PC-9 (cell line): ENCODE results near the gene CHAD.

Experiments
- EZH2 ChIP-seq: fragments of 200-600 bp; sonication (generic); IDR thresholded peaks from 2 replicates; pipeline ENCODE4 v1.8.0; 2017; ENCODE audit warnings: antibody characterized with exemption, low read depth
- TF ChIP-seq, protein P1 (sequence below): fragments of 200-600 bp; sonication (generic); conservative IDR thresholded peaks from 2 replicates; pipeline ENCODE4 v1.6.1; 2017; ENCODE audit warnings: mixed run types, antibody characterized with exemption, mild to moderate bottlenecking, moderate library complexity

DNA sequence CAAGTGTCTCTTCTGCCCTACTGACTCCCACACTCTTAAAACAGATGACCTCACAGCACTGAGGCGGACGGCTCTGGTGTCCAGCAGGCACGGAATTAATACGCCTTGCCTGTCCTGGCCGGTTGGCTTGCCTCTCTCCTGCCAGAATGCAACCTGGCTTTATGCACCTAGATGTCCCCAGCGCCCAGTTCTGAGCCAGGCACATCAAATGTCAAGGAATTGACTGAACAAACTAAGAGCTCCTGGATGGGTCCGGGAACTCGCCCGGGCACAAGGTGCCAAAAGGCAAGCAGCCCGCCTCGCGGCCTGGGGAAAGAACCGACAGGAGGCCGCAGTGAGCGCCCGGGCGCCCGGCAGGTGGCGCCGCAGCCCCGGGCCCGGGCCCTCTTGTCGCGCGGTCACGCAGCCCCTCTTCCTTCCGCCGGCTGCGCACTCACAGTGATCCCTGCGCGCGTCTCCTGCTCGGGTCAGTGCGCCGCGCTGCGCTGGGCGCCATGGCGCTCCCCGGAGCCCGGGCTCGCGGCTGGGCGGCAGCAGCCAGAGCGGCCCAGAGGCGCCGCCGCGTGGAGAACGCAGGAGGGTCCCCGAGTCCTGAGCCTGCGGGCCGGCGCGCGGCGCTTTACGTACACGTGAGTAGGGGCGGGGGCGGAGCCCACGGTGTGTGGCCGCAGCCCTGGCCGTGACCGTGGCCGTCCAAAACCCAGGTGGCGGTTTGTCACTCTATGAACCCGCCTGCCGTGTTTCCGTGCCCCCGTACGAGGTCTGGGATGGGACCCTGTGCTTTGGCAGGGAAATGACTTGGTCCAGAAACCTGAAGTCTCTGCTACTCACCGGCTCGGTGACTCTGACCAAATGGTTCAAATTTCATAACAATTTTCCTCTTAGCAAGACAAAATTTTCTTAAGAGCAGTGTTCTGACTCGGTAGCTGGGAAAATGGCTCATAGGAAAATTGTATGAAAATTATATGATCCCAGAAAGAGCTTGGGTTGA, 10.0 kb upstream of the CHAD start, which contains the start of gene RSAD1:
- no peak for TF ChIP-seq EZH2
- TF ChIP-seq, protein P1, sequence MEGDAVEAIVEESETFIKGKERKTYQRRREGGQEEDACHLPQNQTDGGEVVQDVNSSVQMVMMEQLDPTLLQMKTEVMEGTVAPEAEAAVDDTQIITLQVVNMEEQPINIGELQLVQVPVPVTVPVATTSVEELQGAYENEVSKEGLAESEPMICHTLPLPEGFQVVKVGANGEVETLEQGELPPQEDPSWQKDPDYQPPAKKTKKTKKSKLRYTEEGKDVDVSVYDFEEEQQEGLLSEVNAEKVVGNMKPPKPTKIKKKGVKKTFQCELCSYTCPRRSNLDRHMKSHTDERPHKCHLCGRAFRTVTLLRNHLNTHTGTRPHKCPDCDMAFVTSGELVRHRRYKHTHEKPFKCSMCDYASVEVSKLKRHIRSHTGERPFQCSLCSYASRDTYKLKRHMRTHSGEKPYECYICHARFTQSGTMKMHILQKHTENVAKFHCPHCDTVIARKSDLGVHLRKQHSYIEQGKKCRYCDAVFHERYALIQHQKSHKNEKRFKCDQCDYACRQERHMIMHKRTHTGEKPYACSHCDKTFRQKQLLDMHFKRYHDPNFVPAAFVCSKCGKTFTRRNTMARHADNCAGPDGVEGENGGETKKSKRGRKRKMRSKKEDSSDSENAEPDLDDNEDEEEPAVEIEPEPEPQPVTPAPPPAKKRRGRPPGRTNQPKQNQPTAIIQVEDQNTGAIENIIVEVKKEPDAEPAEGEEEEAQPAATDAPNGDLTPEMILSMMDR, result peak; percentile 83
